Fibroblast of skin of back (primary cell): ENCODE measurements around the gene SNED1.
A peak's percentile ranks its signal among the peaks of the same experiment; 100 is the strongest.

Experiments
- DNase-seq: peaks from one replicate; pipeline ENCODE4 v3.0.0-alpha.2; 2013

The SNED1 gene

DNA sequence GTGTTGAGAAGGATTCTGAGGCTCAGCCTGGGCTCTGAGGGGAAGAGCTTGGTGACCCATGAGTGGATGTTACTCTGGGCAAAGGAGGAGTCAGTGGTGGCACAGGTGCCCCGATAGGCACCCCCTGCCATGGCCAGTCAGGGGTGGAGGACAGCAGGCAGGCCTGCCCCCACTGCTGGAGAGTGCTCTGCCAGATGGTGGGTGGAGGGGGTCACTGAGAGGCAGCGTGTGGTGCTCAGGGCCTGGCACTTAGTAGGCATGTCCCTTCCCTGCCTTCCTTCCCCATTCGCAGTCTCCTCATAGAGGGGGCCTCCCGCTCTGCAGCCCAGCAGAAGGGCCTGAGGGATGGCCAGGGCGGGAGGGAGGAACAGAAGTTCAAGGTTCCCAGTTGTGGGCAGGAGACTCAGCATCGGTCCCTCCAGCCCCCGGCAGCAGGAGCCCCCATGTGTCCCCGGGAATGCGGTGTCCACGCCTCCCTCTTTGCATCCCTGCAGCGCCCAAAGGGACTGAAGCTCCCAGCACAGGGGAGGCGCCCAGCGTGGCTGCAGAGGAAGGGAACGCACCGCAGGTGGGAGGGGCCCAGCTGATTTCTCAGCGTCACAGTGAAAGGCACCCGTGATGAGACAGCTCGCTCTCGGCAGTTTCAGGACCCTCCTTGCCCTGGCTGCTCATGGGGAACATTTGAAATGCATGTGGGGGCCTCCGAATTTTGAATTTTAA lies 5.7 kb upstream of the SNED1 start:
- no peak for DNase-seq

DNA sequence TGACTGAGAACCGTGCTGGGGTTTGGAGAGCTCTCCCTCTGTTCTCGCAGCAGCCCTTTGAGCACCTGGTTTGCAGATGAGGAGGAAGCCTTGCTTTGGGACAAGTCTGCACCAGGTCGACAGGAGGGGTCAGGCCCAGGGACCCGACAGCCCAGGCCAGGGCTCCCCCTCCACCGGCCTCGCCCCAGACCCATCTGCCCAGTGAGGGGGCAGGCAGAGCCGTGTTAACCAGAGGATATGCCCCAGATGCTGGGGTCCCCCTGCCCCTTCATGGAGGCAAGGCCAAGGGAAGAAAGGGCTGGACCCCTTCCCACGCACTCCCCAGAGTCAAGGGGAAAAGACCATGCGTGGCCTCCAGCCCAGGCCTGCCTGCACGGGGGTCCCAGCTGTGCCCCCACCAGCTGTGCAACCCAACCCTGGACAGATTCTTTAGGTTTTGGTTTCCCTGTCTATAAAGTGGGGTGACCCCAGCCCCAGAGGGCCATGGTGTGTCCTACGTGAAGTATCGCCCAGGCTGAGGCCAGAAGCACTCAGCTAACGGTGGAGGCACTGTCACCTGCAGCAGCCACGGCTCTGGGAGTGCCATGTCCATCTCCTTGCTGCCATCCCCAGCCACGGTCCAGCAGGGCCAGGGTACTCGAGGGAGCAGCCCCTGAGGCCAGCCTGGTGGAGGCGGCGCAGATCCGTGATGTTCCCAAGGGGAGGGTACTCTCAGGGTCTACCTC lies 4.8 kb upstream of the SNED1 start:
- DNase-seq = no peak

DNA sequence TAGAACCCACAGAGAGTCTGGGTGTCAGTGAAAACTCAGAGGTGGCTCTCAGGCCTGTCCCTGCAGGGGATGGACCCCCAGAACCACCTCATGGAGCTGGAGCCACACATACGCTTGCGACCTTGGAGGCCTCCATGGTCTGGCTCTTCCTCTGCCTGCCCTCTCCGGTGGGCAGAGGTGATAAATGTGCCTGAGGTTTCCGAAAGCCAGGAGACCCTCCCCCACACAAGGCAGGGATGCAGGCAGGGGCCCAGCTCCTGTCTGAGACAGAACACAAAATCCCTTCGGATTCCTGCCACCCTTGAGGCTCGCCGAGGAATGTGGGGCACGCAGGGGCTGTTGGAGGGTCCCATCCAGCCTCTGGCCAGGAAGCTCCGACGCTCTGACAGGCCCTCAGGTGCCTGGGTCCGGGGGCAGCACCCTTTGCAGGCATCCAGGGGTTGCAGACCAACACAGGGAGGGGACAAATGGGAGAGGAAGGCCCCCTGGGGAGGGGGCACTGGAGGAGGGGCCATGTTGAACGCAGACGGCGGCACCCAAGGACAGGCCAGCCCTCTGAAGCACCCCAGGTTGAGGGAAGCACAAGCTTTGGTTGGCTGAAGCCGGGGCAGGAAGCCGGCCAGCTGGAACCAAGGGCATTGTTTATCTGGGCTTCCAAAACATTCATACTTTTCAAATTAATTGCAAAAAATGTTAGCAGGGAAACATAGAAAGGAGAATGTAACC lies 4.1 kb upstream of the SNED1 start:
- no peak for DNase-seq

DNA sequence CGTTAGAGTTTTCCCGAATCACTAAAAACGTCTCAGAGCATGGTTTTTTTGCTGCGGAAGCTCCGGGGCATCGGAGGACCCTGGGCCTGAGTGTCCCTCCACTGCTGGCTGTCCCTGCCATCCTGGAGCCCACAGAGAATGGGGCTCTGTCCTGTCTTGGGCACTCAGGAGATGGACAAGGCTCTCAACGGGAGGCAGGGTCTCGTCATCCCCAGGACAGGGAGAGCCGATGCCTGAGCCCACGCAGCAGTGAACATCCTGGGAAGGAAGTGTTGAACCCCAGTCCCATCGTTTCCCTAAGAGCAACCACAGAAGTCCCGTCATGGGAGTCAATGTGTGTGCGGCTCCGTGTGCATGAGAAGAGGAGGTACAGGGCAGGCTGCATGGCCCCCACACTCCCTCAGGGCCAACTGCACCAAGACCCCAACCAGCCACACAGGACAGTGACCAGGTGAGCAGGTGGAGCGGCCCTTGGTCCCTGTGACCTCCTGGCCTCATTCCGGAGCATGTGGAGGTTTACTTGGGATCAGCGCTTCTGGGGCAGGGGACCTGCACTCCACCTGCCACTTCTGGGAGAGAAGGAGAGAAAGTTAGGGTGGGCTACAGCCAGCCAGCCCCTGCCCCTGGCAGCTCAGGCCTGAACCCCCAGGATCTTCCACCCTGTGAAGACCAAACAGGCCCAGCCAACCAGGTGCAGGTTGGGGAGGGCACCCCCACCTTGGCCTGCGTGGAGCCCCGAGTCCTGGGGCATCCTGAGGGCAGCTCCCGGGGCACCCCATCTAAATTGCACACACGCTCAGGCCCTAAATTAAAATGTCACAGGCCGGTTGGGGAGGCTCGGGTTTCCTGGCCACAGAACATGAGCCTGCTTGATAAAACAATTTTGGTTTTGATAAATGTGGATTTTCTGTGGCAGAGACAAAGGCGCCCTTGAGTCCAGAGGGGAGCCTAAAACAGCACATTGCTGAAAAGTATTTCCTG lies 3.1 kb upstream of the SNED1 start:
- no peak for DNase-seq

DNA sequence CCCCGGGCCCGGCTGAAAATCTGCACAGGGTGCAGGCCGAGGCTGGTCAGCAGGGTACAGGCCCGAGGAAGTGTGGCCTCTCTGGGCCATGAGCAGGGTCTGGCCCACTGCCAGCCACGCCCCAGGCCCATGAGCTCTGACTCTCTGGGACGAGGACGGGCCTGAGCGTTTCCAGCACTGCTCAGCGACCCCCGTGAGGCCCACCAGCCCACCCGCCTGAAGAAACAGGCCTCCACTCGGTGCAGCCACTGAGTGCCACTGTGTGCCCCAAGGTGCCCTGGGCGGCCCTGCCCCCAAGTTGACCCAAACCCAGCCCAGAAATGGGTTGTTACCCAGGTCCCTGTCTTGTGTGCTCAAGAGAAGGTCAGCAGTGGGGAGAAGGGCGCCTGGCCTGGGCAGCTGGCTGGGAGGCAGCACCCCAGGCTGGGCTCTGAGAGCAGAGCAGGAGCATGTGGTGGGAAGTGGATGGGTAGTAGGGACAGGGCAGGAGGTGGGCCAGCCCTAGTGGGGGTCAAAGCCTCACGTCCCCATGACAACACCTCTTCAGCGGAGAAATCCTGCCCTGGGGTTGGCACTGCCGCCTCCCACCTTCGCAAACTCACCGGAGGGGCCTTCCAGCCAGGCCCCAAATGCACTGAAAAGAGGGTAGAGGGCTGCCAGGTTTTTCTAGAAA lies 2.1 kb upstream of the SNED1 start:
- no peak for DNase-seq

DNA sequence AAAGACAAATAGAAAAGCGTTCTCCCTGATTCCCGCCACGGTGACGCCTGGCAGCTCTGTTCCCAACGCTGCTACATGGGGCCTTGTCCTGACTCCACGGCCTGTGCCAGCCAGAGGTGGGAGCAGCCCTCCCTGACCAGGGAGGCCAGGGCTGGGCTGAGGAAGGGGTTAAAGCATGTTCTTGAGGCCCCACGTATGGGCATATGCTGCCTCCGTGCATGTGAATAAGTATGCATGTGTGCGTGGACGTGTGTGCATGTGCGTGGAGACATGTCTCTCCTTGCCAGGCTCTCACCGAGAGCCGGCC lies 1.6 kb upstream of the SNED1 start:
- DNase-seq = no peak

DNA sequence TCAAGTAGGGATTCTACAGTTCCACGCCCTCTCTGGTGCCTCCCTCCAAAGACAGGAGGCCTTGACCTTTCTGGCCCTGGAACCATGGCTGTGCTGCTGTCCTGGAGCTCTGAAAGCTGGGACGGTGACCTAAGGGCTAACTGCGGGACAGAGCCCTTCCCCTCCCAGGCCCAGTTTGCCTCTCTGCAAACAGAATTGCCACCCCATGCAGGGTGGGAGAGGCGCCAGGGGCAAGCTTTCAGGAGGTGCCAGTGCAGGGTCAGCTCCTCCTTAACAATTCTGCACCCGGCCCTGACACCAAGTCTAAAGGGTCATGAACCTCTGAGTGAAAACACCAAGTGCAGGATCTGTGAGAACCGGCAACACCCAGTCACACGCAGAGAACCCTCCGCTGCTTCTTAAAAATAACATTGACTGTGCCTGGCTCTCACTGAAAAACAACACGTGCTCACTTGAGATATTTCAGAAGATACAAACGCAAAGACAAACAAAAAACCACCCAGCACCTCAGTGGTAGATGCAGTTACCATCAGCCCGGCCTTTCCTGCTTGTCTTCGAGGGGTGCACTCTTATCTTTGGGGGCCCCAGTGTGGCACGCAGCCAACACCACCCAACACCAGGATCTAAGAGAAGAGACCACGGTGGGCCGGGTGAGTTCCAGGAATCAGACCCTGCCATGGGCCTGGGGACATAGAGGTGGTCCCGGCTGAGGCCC lies 1.1 kb upstream of the SNED1 start:
- peak; percentile 24 for DNase-seq

DNA sequence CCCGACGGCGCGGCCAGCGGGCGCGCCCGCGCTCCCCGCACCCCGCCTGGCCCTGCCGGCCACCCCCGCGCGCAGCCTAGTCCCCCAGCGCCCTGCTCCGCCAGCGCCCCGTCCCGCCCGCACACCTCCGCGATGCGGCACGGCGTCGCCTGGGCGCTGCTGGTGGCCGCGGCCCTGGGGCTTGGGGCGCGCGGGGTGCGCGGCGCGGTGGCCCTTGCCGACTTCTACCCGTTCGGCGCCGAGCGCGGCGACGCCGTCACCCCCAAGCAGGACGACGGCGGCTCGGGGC lies 232 bp downstream of the SNED1 start:
- DNase-seq = no peak

DNA sequence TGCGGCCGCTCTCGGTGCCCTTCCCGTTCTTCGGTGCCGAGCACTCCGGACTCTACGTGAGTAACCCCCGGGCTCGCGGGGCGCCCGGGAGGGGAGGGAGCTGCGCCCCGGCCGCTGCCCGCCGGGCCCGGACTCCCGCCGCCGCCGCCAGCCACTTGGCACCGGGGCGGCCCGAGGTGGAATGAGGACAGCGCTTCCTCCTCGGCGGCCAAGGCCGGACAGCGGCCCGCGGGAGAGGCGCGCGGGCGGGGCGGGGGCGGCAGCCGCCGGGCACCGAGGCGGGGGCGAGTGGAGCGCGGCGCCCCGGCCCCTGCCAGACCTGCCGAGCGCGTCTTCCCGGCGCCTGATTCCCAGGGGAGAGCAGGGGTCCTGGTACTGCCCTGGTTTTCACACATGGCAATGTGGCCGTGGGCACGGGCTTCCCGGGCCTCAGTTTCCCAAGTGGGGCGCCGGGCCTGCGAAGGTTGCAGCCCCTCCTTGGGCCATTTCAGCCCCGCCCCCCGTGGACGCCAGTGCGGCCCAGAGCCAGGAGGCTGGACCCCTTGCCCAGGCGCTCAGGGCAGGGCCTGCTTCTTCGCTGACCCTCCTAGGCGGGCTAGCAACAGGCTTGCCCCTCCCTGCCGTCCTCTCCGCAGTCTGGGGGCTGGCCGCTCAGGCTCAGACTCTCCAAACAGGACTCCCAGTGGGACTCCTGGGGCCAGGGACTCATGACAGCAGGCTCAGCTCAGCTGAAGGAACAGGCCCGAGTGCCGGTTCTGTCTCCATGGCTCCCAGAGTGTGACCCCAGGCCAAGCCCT lies 775 bp downstream of the SNED1 start:
- DNase-seq = peak; percentile 13

DNA sequence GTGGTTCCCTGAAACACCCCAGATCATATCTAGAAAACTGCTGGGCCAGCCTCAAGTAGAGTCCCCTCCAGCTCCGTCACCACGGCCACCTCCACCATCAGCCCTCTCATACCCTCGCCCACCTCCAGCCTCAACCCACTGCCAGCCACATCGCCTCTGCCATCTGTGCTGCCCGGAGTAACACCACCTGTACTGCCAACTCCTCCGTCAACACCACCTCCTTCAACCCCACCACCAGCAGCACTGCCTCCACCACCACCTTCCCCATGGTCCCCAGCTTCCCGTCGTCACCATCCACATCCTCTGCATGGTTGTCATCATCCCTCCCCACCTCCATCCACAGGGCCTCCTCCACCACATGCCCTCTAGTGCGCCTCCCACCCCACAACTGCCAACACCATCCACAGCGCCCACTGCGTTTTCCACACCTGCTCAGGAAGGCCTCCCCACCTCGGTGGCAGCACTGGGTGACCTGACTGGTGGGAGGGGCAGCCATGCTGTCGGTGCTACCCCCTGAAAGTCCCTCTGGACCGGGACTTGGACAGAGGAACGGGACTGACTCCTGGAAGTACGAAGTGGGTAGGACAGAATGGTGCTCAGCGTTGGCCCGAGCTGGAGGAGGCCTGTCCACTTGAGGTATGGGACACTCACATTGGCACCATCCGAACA lies 1.6 kb downstream of the SNED1 start:
- DNase-seq = no peak

DNA sequence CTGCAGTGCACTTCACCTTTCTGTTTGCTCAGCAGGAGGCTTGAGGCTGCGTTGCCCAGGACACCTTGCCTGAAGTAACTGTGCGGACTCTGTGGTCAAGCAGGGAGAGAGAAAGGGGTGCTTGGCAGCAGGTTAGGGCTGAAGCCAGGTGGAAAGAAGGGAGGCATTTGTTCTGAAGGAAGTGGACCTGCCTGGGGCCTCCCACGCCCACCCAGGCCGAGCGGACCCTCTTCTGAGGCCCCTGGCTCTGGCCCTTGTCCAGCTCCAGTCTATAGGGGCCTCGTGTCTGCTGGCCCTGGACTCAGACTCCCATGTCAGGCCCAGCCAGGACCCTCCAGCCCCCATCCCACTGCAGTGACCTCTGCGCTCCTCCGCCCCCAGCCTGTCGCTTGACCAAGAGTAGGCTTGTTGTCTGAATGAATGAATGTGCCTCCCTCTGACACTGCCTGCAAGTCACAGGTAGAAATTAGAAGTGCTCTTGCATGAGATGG lies 2.5 kb downstream of the SNED1 start:
- DNase-seq = no peak

DNA sequence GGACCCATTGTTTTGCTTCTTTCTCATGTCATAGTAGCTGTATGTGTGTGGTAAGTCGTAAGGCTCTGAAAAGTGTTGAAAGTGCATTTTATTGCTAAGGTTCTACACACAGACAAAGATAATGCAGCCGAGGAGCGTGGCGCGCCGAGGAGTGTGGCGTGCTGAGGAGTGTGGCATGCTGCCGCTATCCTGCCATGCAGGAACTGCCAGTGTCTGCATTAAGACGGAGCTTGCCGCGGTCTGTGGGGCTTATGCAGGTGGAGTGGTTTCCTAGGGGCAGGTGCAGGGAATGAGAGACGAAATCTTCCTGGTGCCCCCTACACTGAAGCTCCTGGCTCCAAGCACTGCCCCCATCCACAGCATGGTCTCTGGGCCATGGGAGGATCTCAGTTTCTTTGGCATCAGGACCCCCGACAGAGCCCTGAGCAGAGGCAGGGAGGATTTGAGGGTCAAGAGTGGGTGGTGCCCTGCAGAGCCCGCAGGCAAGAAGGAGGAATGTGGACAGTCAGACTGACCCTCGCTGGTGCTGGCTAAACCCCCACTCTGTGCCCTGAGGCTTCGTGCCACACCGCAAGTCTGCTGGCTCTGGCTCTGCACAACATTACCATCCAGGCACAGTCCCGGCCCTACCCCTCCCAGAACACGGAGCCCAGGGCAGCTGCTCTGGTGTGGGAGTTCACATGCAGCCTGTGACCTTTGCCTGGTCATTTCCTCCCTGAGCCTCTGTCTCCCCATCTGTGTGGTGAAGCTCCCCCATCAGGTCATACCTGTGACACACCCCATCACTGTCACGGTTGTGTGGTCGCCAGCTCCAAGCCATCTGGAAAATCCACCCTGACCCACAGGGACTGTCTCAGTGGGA lies 3.2 kb downstream of the SNED1 start:
- no peak for DNase-seq

DNA sequence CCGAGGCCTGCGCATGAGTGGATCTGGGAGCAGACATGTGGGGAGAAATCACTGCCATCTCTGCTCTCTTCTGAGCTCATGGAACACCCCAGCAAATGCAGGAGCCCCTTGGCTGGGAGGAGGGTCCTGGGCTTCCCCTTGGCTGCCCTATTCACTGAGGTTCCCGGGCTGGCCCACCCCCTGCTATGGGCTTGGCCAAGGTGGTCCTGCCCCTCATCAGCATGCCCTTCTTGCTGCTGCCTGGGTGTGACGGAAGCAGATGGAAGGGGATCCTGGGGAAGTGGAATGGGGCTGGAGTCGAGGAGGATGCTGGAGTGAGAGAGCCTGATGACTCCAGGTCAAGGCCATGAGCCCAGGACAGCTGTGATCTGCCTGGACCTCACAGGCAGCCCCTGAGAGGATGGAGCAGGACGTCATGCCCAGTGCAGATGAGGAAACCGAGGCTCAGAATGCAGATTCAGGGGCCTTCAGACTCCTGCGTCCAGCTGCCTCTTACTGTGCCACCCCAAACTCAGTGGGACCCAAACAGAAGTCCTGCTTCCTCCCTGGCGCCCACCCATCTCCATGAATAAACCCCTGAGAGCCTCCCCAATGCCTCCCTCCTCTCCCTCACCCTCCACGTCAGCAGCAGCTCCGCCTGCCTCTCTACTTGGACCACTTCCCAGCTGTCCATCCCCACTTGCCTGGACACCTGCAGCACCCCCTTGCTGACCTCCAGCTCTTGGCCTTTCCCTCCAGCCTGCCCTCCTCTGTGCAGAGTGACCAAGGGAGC lies 4.0 kb downstream of the SNED1 start:
- no peak for DNase-seq

DNA sequence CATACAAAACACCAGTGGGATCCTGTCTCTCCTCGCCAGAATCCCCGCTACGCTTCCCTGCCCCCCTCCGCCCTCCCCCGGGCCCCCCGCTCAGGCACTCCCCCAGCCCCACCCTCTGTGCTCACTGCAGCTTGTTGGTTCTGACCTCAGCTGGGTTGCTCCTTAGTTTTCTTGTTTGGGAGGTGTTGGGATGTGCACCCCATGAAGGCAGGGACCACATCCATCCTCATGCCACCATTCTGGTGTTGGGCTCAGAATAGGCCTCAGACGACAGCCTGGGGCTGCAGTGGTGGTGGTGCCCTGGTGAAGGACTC lies 4.6 kb downstream of the SNED1 start:
- DNase-seq = no peak

DNA sequence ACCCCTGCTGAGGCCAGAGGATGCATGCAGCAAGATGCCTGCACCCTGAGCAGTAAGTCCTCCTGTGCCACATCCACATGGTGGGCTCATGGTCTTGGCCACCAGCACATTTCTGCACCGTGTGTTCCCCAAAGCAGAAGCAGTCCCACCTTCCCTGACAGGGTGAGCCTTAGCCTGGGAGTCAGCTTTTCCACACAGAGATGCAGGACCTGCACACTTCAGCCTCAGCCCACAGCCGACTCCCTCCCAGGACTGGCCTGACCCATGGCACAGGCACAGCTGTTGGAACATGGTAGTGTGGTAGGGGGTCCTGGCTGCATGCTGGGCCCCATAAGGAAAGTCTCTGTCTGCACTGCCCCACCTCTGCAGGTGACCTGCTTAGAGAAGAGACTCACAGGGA lies 5.0 kb downstream of the SNED1 start:
- no peak for DNase-seq

DNA sequence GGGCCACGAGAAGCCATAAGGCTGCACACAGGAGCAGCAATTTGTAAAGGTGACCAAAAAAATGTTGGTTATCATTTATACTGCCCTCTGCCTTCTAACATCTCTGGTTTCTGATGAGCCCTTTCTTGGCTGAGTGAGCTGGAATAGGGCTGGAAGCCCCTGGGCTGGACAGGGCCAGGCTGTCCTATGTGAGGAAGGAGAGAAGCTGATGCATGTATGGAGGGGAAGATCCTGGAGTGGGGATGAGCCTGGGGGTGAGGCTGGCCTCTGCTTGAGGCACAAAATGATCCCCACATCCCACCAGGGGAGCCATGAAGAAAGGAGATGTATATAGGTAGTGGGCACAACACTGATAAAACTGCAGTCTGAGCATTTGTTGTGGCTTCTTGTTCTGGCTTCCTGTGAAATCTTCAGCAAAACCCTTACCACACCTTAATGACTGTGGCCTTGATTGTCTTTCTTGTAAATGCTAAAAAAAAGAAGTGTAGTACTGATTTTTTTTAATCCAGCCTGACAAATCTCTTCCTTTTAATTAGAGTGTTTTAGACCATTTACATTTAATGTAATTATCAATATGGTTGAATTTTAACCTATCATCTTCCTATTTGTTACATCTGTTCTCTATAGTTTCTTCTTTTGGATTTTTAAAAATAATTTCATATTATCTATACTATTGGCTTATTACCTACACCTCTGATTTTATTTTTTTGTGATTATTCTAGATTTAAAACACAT lies 5.6 kb downstream of the SNED1 start:
- DNase-seq = no peak

DNA sequence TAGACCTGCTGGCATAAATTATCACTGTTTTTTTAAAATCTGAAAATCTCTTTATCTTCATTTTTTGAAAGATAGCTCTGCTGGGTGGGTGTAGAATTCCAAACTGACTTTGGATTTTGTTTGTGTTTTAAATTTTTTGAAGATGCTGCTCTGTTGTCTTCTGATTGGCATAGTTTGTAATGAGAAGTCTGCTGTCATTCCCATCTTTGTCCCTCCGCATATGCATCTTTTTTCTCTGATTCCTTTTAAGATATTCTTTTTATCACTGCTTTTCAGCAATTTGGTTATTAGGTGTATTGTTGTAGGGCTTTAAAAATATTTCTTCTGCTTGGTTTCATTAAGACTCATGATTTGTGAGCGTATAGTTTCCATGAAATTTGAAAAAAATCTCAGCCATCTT lies 7.2 kb downstream of the SNED1 start:
- DNase-seq = no peak

DNA sequence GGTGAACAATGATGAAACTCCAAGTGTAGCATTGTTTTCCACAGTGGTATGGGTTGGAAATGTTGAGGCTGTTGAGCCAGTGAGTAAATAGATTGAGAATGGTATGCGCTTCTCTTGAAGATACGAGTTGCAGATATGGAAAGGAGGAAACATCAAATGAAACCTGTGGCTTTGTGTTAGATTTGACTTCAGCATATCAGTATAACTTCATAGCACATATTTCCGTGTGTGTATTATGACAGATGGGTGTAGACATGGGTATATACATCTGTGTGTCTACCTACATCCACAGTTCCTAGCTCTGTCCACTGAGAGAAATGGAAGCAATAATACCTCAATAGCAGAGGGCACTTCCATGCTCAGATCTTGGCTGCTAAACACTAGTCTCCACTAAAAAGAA lies 8.0 kb downstream of the SNED1 start:
- DNase-seq = no peak
